H1 (cell line): ENCODE measurements around the gene ARID1B. TPM values are rescaled to one million over a fixed set of nuclear protein-coding genes. Genes with fewer than 3 reads are reported as not detected.
A peak's percentile ranks its signal among the peaks of the same experiment; 100 is the strongest.

Source experiments
- CTCF ChIA-PET: fragments of 300-600 bp; sonication (Branson Sonifier 250); formaldehyde crosslinking; loops from one replicate; lab custom pipeline; 2021; ENCODE audit not compliant: partially characterized antibody; lab: Charles Lee
- POLR2A ChIA-PET: fragments of 300-600 bp; sonication (Branson Sonifier 250); formaldehyde crosslinking; loops from one replicate; lab custom pipeline; 2021; ENCODE audit warnings: inconsistent platforms; ENCODE audit not compliant: partially characterized antibody; lab: Charles Lee
- DNase-seq, 2 experiments: peaks; one replicate each; pipeline versions ENCODE4 v3.0.0 to v3.0.0-alpha.2; 2010 to 2022; ENCODE audit warnings: low spot score in 2 of 2, low read depth in 1 of 2, mixed read lengths in 1 of 2
- FAIRE-seq: peaks from 2 replicates; lab custom pipeline; 2011; peaks lifted over from hg19 to GRCh38; lab: Jason Lieb, UNC
- H2AFZ ChIP-seq: 2 replicates; pipeline ENCODE4 v1.8.1; 2012; ENCODE audit warnings: low read length, inconsistent platforms
- H2AK5ac ChIP-seq: 2 replicates; pipeline ENCODE4 v1.6.1; 2013; ENCODE audit warnings: low read depth, low read length
- H2BK120ac ChIP-seq: replicated peaks from 2 replicates; pipeline ENCODE3; 2013; ENCODE audit warnings: low read depth, low read length, inconsistent platforms
- H2BK12ac ChIP-seq: 2 replicates; pipeline ENCODE4 v1.6.1; 2013; ENCODE audit warnings: low read depth, low read length
- H2BK15ac ChIP-seq: 2 replicates; pipeline ENCODE4 v1.6.1; 2013; ENCODE audit warnings: low read length
- H2BK20ac ChIP-seq: 2 replicates; pipeline ENCODE4 v1.6.1; 2013; ENCODE audit warnings: low read length
- H2BK5ac ChIP-seq: 2 replicates; pipeline ENCODE4 v1.6.1; 2013; ENCODE audit warnings: low read depth, low read length
- H3K14ac ChIP-seq: 2 replicates; pipeline ENCODE4 v1.6.1; 2013; ENCODE audit warnings: inconsistent platforms; ENCODE audit not compliant: insufficient read length
- H3K18ac ChIP-seq: 2 replicates; pipeline ENCODE4 v1.6.1; 2013; ENCODE audit warnings: low read length; ENCODE audit errors: extremely low read depth
- H3K23ac ChIP-seq: 2 replicates; pipeline ENCODE4 v1.6.1; 2013; ENCODE audit warnings: inconsistent platforms; ENCODE audit not compliant: insufficient read length
- H3K23me2 ChIP-seq: 2 replicates; pipeline ENCODE4 v1.6.1; 2013; ENCODE audit warnings: low read depth, low read length
- H3K27ac ChIP-seq: 2 replicates; pipeline ENCODE4 v1.6.1; 2011; ENCODE audit warnings: low read depth, low read length, inconsistent platforms
- H3K27me3 ChIP-seq, 4 experiments: replicated peaks in 1 of 4; 1 replicate in 1 of 4; 2 replicates in 3 of 4; pipeline versions ENCODE4 v1.6.1 to v1.8.1; 2011 to 2013; ENCODE audit warnings: low read length in 3 of 4, mild to moderate bottlenecking in 3 of 4, inconsistent platforms in 2 of 4, mixed read lengths in 2 of 4, moderate library complexity in 1 of 4; ENCODE audit not compliant: control insufficient read depth in 3 of 4, insufficient read depth in 3 of 4; ENCODE audit errors: extremely low read depth in 1 of 4
- H3K36me3 ChIP-seq, 4 experiments: 2 replicates each; pipeline versions ENCODE4 v1.6.1 to v1.8.1; 2011 to 2013; ENCODE audit warnings: mild to moderate bottlenecking in 4 of 4, low read length in 3 of 4, moderate library complexity in 2 of 4, control low read depth in 1 of 4, inconsistent platforms in 1 of 4; ENCODE audit not compliant: insufficient read depth in 4 of 4, control insufficient read depth in 2 of 4
- H3K4ac ChIP-seq: replicated peaks from 2 replicates; pipeline ENCODE3; 2013; ENCODE audit warnings: low read length, low read depth, mixed read lengths, inconsistent platforms; ENCODE audit not compliant: insufficient read length
- H3K4me1 ChIP-seq, 4 experiments: replicated peaks in 1 of 4; 1 replicate in 1 of 4; 2 replicates in 3 of 4; pipeline versions ENCODE4 v1.6.1 to v1.8.1; 2011 to 2013; ENCODE audit warnings: low read length in 3 of 4, inconsistent platforms in 2 of 4, mixed read lengths in 1 of 4; ENCODE audit not compliant: insufficient read depth in 4 of 4, control insufficient read depth in 3 of 4
- H3K4me2 ChIP-seq, 2 experiments: 2 replicates each; pipeline versions ENCODE4 v1.6.1 to v1.8.1; 2011 to 2013; ENCODE audit warnings: low read depth in 2 of 2, low read length in 2 of 2, control low read depth in 1 of 2, inconsistent platforms in 1 of 2, mild to moderate bottlenecking in 1 of 2; ENCODE audit not compliant: insufficient read depth in 1 of 2
- H3K4me3 ChIP-seq, 4 experiments: fragments of 200-600, 300-600 bp in 1 of 4; sonication (generic), shearing (Covaris generic), sonication (Bioruptor Twin) in 1 of 4; 2 replicates each; pipeline versions ENCODE4 v1.5.1 to v1.8.1; 2011 to 2016; ENCODE audit warnings: low read length in 4 of 4, low read depth in 3 of 4, control low read depth in 2 of 4, inconsistent platforms in 2 of 4, mild to moderate bottlenecking in 2 of 4, mixed read lengths in 1 of 4, moderate library complexity in 1 of 4; ENCODE audit not compliant: insufficient read depth in 2 of 4; ENCODE audit errors: extremely low read depth in 1 of 4
- H3K56ac ChIP-seq: replicated peaks from 2 replicates; pipeline ENCODE3; 2013; ENCODE audit warnings: low read depth, mild to moderate bottlenecking, mixed read lengths, low read length, inconsistent platforms; ENCODE audit not compliant: insufficient read length
- H3K79me1 ChIP-seq: 2 replicates; pipeline ENCODE4 v1.6.1; 2013; ENCODE audit warnings: low read depth, low read length, control low read depth
- H3K79me2 ChIP-seq, 2 experiments: 2 replicates each; pipeline versions ENCODE4 v1.6.1 to v1.8.1; 2012 to 2013; ENCODE audit warnings: low read length in 2 of 2, mild to moderate bottlenecking in 2 of 2, inconsistent platforms in 1 of 2; ENCODE audit not compliant: insufficient read depth in 2 of 2, control insufficient read depth in 1 of 2
- H3K9ac ChIP-seq, 4 experiments: replicated peaks in 1 of 4; 1 replicate in 1 of 4; 2 replicates in 3 of 4; pipeline versions ENCODE4 v1.6.1 to v1.8.1; 2011 to 2013; ENCODE audit warnings: low read depth in 3 of 4, low read length in 3 of 4, control low read depth in 2 of 4, mild to moderate bottlenecking in 2 of 4, moderate library complexity in 2 of 4, inconsistent platforms in 1 of 4; ENCODE audit errors: extremely low read depth in 1 of 4
- H3K9me3 ChIP-seq, 2 experiments: 2 replicates each; pipeline versions ENCODE4 v1.6.1 to v1.8.1; 2012 to 2013; ENCODE audit warnings: mild to moderate bottlenecking in 2 of 2, moderate library complexity in 2 of 2, control low read depth in 1 of 2, inconsistent platforms in 1 of 2, low read depth in 1 of 2, low read length in 1 of 2, mixed read lengths in 1 of 2; ENCODE audit not compliant: insufficient read depth in 2 of 2
- H4K20me1 ChIP-seq, 2 experiments: replicated peaks in 1 of 2; 2 replicates each; pipeline versions ENCODE3 to v1.8.1; 2011 to 2013; ENCODE audit warnings: inconsistent platforms in 2 of 2, low read length in 2 of 2, mild to moderate bottlenecking in 1 of 2; ENCODE audit not compliant: insufficient read depth in 2 of 2, control insufficient read depth in 1 of 2
- H4K5ac ChIP-seq: 2 replicates; pipeline ENCODE4 v1.6.1; 2013; ENCODE audit warnings: low read length, low read depth, mixed read lengths, inconsistent platforms; ENCODE audit not compliant: insufficient read length
- H4K8ac ChIP-seq: 2 replicates; pipeline ENCODE4 v1.8.0; 2013; ENCODE audit warnings: mild to moderate bottlenecking, moderate library complexity, low read length, inconsistent platforms; ENCODE audit not compliant: insufficient read depth; ENCODE audit errors: extremely low read depth
- H4K91ac ChIP-seq: replicated peaks from 2 replicates; pipeline ENCODE3; 2013; ENCODE audit warnings: low read length, mixed read lengths, inconsistent platforms; ENCODE audit not compliant: insufficient read length
- BRCA1 ChIP-seq: IDR thresholded peaks from 2 replicates; pipeline ENCODE4 v1.6.1; 2012; ENCODE audit warnings: low read depth, low read length, improper control_type of control experiment
- FOSL1 ChIP-seq: IDR thresholded peaks from 2 replicates; pipeline ENCODE4 v1.6.1; 2011; ENCODE audit warnings: mild to moderate bottlenecking, low read depth, low read length, moderate library complexity; ENCODE audit not compliant: insufficient read depth
- KDM1A ChIP-seq: fragments of 200-600, 300-600 bp; sonication (generic); IDR thresholded peaks from 2 replicates; pipeline ENCODE4 v1.7.1; 2016; ENCODE audit warnings: mild to moderate bottlenecking, low read length, borderline replicate concordance
- TCF12 ChIP-seq: IDR thresholded peaks from 2 replicates; pipeline ENCODE4 v1.6.1; 2011; ENCODE audit warnings: low read depth, mild to moderate bottlenecking, low read length
- TEAD4 ChIP-seq: IDR thresholded peaks from 2 replicates; pipeline ENCODE4 v1.6.1; 2012; ENCODE audit warnings: low read depth, low read length, inconsistent platforms, mixed read lengths
- WGBS, 2 experiments: shearing (Covaris generic) in 1 of 2; methylation state at CpG; one replicate each; pipeline versions ENCODE4 v1.1.6 to v1.1.7; 2013 to 2015; ENCODE audit warnings: low lambda C conversion rate in 2 of 2, mixed read lengths in 2 of 2, inconsistent platforms in 1 of 2, low coverage in 1 of 2, missing lambda C conversion rate in 1 of 2; ENCODE audit not compliant: insufficient replicate concordance in 2 of 2, insufficient coverage in 1 of 2, insufficient read length in 1 of 2; ENCODE audit errors: extremely low coverage in 1 of 2, missing lambda C conversion rate in 1 of 2; 5-methylcytosine and 5-hydroxymethylcytosine counted together
- polyA plus RNA-seq, 7 experiments: library from polyadenylated mRNA; depleted of rRNA in 3 of 7; stranded (reverse) in 5 of 7; unstranded in 2 of 7; fragments of >200 nt in 5 of 7; fragments of 200-250 nt in 2 of 7; gene quantifications; 1 replicate in 5 of 7; 2 replicates in 1 of 7; 4 replicates in 1 of 7; pipeline versions ENCODE4 v1.2.1 to v1.2.3, GENCODE V29; 2011 to 2013; ENCODE audit warnings: missing spikeins in 2 of 7, mixed read lengths in 2 of 7
- total RNA-seq: library from RNA; stranded (reverse); fragmentation: NEBNext Ultra II Directional; extraction: Animal tissue kit (Norgen Biotek cat#: 25700); gene quantifications from 2 replicates; pipeline ENCODE4 v1.2.1, GENCODE V29; 2021
- TF ChIP-seq, protein P1 (sequence below): IDR thresholded peaks from 2 replicates; pipeline ENCODE4 v1.6.1; 2012; ENCODE audit warnings: low read length, inconsistent platforms

ARID1B gene
- total and polyA plus RNA-seq, 2 of the 8 experiments (the other 6 are each of a cell fraction or from before 2014, with no cell fraction given), result 24.3 to 70.3 TPM

DNA sequence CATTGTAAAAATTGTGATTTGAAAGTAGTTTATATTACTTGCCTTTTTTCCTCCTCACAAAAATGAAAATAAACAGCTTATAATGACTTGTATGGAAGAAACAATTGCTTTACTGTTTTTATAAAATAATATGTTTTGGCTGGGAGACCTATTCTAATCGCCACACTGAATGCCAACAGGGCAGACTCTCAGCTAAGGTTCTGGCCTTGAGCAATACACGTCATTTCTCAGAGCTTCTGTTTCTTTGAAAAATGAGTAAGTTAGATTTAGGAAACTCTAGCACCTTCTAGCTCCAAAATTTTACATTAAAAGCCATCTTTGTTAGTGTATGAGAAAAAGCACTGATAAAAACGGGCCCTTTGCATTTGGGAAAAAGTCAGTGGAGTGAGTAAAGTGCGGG lies 166.6 kb downstream of the ARID1B start:
- FAIRE-seq, result no peak
- Histone ChIP-seq H3K27ac (peak overlapping the region; percentile 39; the same call in 1 of the 2 replicates), H3K4me3 (peak overlapping the region in 2 of 4 experiments; percentile 2 to 43; a peak in 2 of 8 replicates)

More for the DNA sequence above, 166.6 kb downstream of the ARID1B start:
- Histone ChIP-seq H2BK20ac (0 out of 2 replicates have a peak overlapping the region, but pooled peaks have one; percentile 75), H2BK12ac (no peak overlapping the region), H2BK120ac (no peak overlapping the region), H3K14ac (no peak overlapping the region), H3K18ac (no peak overlapping the region; the same call in 1 of the 2 replicates), H4K91ac (no peak overlapping the region), H3K79me2 (peaks cover 0 to 82% of the 10 kb centered on the region in 2 experiments; a peak in 3 of 4 replicates), H3K36me3 (no peaks in the 10 kb centered on the region), H2BK5ac (peak overlapping the region; percentile 50; the same call in 1 of the 2 replicates), H2BK15ac (no peak overlapping the region), H3K4ac (no peak overlapping the region), H3K9ac (no peak overlapping the region), H3K4me2 (peak overlapping the region; percentile 52 to 58), H4K20me1 (no peaks in the 10 kb centered on the region), H2AK5ac (no peak overlapping the region), H3K56ac (no peak overlapping the region), H4K5ac (peak overlapping the region; percentile 4), H3K4me1 (peaks cover 2 to 16% (median 10%) of the 10 kb centered on the region in 4 experiments; a peak in 6 of 7 replicates), H3K23ac (no peak overlapping the region), H3K79me1 (peaks cover 8% of the 10 kb centered on the region), H3K27me3 (no peaks in the 10 kb centered on the region), H4K8ac (no peak overlapping the region), H2AFZ (no peak overlapping the region), H3K9me3 (no peaks in the 10 kb centered on the region), H3K23me2 (no peaks in the 10 kb centered on the region; the same call in 1 of the 2 replicates)
- no peak for TF ChIP-seq KDM1A
- no peak for TF ChIP-seq TEAD4
- no peak for TF ChIP-seq BRCA1
- no peak for TF ChIP-seq FOSL1
- TF ChIP-seq, protein P1, sequence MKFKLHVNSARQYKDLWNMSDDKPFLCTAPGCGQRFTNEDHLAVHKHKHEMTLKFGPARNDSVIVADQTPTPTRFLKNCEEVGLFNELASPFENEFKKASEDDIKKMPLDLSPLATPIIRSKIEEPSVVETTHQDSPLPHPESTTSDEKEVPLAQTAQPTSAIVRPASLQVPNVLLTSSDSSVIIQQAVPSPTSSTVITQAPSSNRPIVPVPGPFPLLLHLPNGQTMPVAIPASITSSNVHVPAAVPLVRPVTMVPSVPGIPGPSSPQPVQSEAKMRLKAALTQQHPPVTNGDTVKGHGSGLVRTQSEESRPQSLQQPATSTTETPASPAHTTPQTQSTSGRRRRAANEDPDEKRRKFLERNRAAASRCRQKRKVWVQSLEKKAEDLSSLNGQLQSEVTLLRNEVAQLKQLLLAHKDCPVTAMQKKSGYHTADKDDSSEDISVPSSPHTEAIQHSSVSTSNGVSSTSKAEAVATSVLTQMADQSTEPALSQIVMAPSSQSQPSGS, result no peak
- TF ChIP-seq TCF12, result no peak
- ChIA-PET CTCF (interaction anchor here (0.6 to 2.5 kb wide), 16 partner anchors 9 to 102 kb away, joined by 3 to 12 read pairs (median 4); no protein-coding TSS in a partner anchor), POLR2A (interaction anchor here (0.5 to 2.1 kb wide), 5 partner anchors 8 to 1533 kb away, joined by 3 to 5 read pairs (median 3); no protein-coding TSS in a partner anchor)
- no peak for DNase-seq
- WGBS, 2 experiments, result 61% methylated on average over 4 of the region's 4 CpGs; no CpG with 5 or more reads in 1 of the 2 experiments
